Measurements from ENCODE around the gene DYRK1A.

Gene DYRK1A

GRCh38 chr21:37363936-37364335, 2.6 kb upstream of the DYRK1A start:
- no peak for TF ChIP-seq ARNTL (CRISPR knock-in tag; IDR thresholded peaks at IDR 0.05; ENCODE audit: borderline replicate concordance, low read depth)
- no peak for TF ChIP-seq POU6F1 (CRISPR knock-in tag; IDR thresholded peaks at IDR 0.05; ENCODE audit: borderline replicate concordance, low read depth)
- TF ChIP-seq ZFP3 (CRISPR knock-in tag; IDR thresholded peaks at IDR 0.05), result no peak
- no peak for TF ChIP-seq ZNF70 (CRISPR knock-in tag; IDR thresholded peaks at IDR 0.05)
- TF ChIP-seq CSDC2 (CRISPR knock-in tag; IDR thresholded peaks at IDR 0.05), result no peak
- TF ChIP-seq GLIS3 (CRISPR knock-in tag; IDR thresholded peaks at IDR 0.05), result no peak
- no peak for TF ChIP-seq CREB5 (CRISPR knock-in tag; IDR thresholded peaks at IDR 0.05; ENCODE audit: low read depth)
- TF ChIP-seq TOX (CRISPR knock-in tag; IDR thresholded peaks at IDR 0.05; ENCODE audit: borderline replicate concordance), result no peak
- TF ChIP-seq ZNF8 (CRISPR knock-in tag; IDR thresholded peaks at IDR 0.05), result no peak
- no peak for TF ChIP-seq ZFP30 (CRISPR knock-in tag; IDR thresholded peaks at IDR 0.05)
- TF ChIP-seq ZC3H10 (CRISPR knock-in tag; IDR thresholded peaks at IDR 0.05), result no peak
- TF ChIP-seq SNAI2 (CRISPR knock-in tag; IDR thresholded peaks at IDR 0.05), result no peak
- TF ChIP-seq TSHZ2 (CRISPR knock-in tag; IDR thresholded peaks at IDR 0.05), result no peak
- TF ChIP-seq OSR1 (CRISPR knock-in tag; IDR thresholded peaks at IDR 0.05), result no peak
- no peak for TF ChIP-seq BACH2 (CRISPR knock-in tag; IDR thresholded peaks at IDR 0.05; ENCODE audit: borderline replicate concordance)
- TF ChIP-seq TCF4 (CRISPR knock-in tag; IDR thresholded peaks at IDR 0.05; ENCODE audit: borderline replicate concordance), result no peak
- TF ChIP-seq ISL1 (CRISPR knock-in tag; IDR thresholded peaks at IDR 0.05), result no peak
- ATAC-seq, result no peak

- TF ChIP-seq ZFP3 (CRISPR knock-in tag; IDR thresholded peaks at IDR 0.05) (no peak), GLIS3 (CRISPR knock-in tag; IDR thresholded peaks at IDR 0.05) (no peak), ZNF565 (CRISPR knock-in tag; conservative IDR thresholded peaks at IDR 0.05; ENCODE audit: low read depth) (no peak), ZNF8 (CRISPR knock-in tag; IDR thresholded peaks at IDR 0.05) (no peak), CSDC2 (CRISPR knock-in tag; IDR thresholded peaks at IDR 0.05) (no peak), RARB (CRISPR knock-in tag; IDR thresholded peaks at IDR 0.05) (no peak), TSHZ2 (CRISPR knock-in tag; IDR thresholded peaks at IDR 0.05) (no peak), ARNTL (CRISPR knock-in tag; IDR thresholded peaks at IDR 0.05; ENCODE audit: borderline replicate concordance, low read depth) (no peak), POU6F1 (CRISPR knock-in tag; IDR thresholded peaks at IDR 0.05; ENCODE audit: borderline replicate concordance, low read depth) (no peak), OSR1 (CRISPR knock-in tag; IDR thresholded peaks at IDR 0.05) (no peak), PATZ1 (CRISPR knock-in tag; IDR thresholded peaks at IDR 0.05; ENCODE audit: borderline replicate concordance) (no peak), CSRNP3 (CRISPR knock-in tag; IDR thresholded peaks at IDR 0.05) (no peak), ZNF70 (CRISPR knock-in tag; IDR thresholded peaks at IDR 0.05) (no peak), ESRRG (CRISPR knock-in tag; IDR thresholded peaks at IDR 0.05) (no peak), TCF4 (CRISPR knock-in tag; IDR thresholded peaks at IDR 0.05; ENCODE audit: borderline replicate concordance) (no peak), TOX (CRISPR knock-in tag; IDR thresholded peaks at IDR 0.05; ENCODE audit: borderline replicate concordance) (no peak), BACH2 (CRISPR knock-in tag; IDR thresholded peaks at IDR 0.05; ENCODE audit: borderline replicate concordance) (no peak), ISL1 (CRISPR knock-in tag; IDR thresholded peaks at IDR 0.05) (no peak)
- ATAC-seq, result no peak
Measured at GRCh38 chr21:37364722-37365121, 1.9 kb upstream of the DYRK1A start.
